GM23248 (cell line): ENCODE results near the gene NT5DC3. TPM values are rescaled to one million over a fixed set of nuclear protein-coding genes. Genes with fewer than 3 reads are reported as not detected.
"Not testable (repeated sequence)": the region's sequence is repeated elsewhere in the genome, so short reads cannot be mapped to it uniquely, and the experiment has no call there.

Experiments used
- DNase-seq: peaks from one replicate; pipeline ENCODE4 v3.0.0-alpha.2; 2015
- H2AFZ ChIP-seq: fragments of 200-600 bp; sonication (generic); 2 replicates; pipeline ENCODE4 v1.6.1; 2016; ENCODE audit warnings: antibody characterized with exemption
- H3F3A ChIP-seq: fragments of 200-600 bp; sonication (generic); 2 replicates; pipeline ENCODE4 v1.6.1; 2016; ENCODE audit warnings: mild to moderate bottlenecking, antibody characterized with exemption, mixed run types; ENCODE audit not compliant: insufficient read depth
- H3K27ac ChIP-seq: fragments of 200-600 bp; sonication (generic); 2 replicates; pipeline ENCODE4 v1.5.1; 2016; ENCODE audit warnings: mild to moderate bottlenecking
- H3K27me3 ChIP-seq: fragments of 200-600 bp; sonication (generic); replicated peaks from 2 replicates; pipeline ENCODE4 v1.6.1; 2016; ENCODE audit warnings: mild to moderate bottlenecking; ENCODE audit not compliant: insufficient read depth
- H3K36me3 ChIP-seq: fragments of 200-600 bp; sonication (generic); 2 replicates; pipeline ENCODE4 v1.6.1; 2016; ENCODE audit warnings: low read depth, mild to moderate bottlenecking
- H3K4me1 ChIP-seq: fragments of 200-600 bp; sonication (generic); 2 replicates; pipeline ENCODE4 v1.6.1; 2016; ENCODE audit warnings: mild to moderate bottlenecking; ENCODE audit not compliant: insufficient read depth
- H3K4me2 ChIP-seq: fragments of 200-600 bp; sonication (generic); one replicate; pipeline ENCODE4 v1.6.1; 2016; ENCODE audit warnings: mild to moderate bottlenecking; ENCODE audit not compliant: unreplicated experiment
- H3K4me3 ChIP-seq: fragments of 200-600 bp; sonication (generic); 2 replicates; pipeline ENCODE4 v1.5.1; 2016; ENCODE audit warnings: mild to moderate bottlenecking
- H3K79me2 ChIP-seq: fragments of 200-600 bp; sonication (generic); 2 replicates; pipeline ENCODE4 v1.6.1; 2016; ENCODE audit warnings: mild to moderate bottlenecking; ENCODE audit not compliant: insufficient read depth
- H3K9ac ChIP-seq: fragments of 200-600 bp; sonication (generic); 2 replicates; pipeline ENCODE4 v1.6.1; 2016; ENCODE audit warnings: mild to moderate bottlenecking
- H3K9me2 ChIP-seq: fragments of 200-600 bp; sonication (generic); 2 replicates; pipeline ENCODE4 v1.6.1; 2016; ENCODE audit warnings: mixed run types, mild to moderate bottlenecking, moderate library complexity; ENCODE audit not compliant: insufficient read depth
- H3K9me3 ChIP-seq: fragments of 200-600 bp; sonication (generic); one replicate; pipeline ENCODE4 v1.6.1; 2017; ENCODE audit warnings: low read depth
- H4K20me1 ChIP-seq: fragments of 200-600 bp; sonication (generic); 2 replicates; pipeline ENCODE4 v1.6.0; 2016; ENCODE audit not compliant: insufficient read depth
- EZH2 ChIP-seq: fragments of 200-600 bp; sonication (generic); IDR thresholded peaks from 2 replicates; pipeline ENCODE4 v1.6.1; 2018; ENCODE audit warnings: antibody characterized with exemption, mild to moderate bottlenecking; ENCODE audit not compliant: insufficient read depth, poor library complexity, severe bottlenecking
- EZH2phosphoT487 ChIP-seq: fragments of 200-600 bp; sonication (generic); IDR thresholded peaks from 2 replicates; pipeline ENCODE4 v1.6.1; 2018; ENCODE audit warnings: antibody characterized with exemption, moderate library complexity, mild to moderate bottlenecking, low read depth; ENCODE audit not compliant: insufficient read depth
- WGBS, 2 experiments: methylation state at CpG; one replicate each; pipeline ENCODE4 v1.1.6; 2015 to 2017; ENCODE audit warnings: low lambda C conversion rate in 2 of 2, low coverage in 1 of 2; ENCODE audit errors: missing lambda C conversion rate in 2 of 2; 5-methylcytosine and 5-hydroxymethylcytosine counted together
- in situ Hi-C: fragments of 300-500 bp; cut with MboI; formaldehyde crosslinking; loops from 2 replicates; pipeline ENCODE4 v1.15.0; 2020
- polyA plus RNA-seq: library from polyadenylated mRNA; unstranded; fragments of >200 nt; fragmentation: Nextera tagmentation; extraction: Ambion mirVana; gene quantifications from 2 replicates; pipeline ENCODE4 v1.2.1, GENCODE V29; 2016
- total RNA-seq: library from RNA; depleted of rRNA; stranded (reverse); fragments of >200 nt; shearing (Covaris generic); gene quantifications from 2 replicates; pipeline ENCODE4 v1.2.3, GENCODE V29; 2014

NT5DC3 gene
- total and polyA plus RNA-seq, 2 experiments from 2014 or later, result 3.4 to 5.2 TPM

DNA sequence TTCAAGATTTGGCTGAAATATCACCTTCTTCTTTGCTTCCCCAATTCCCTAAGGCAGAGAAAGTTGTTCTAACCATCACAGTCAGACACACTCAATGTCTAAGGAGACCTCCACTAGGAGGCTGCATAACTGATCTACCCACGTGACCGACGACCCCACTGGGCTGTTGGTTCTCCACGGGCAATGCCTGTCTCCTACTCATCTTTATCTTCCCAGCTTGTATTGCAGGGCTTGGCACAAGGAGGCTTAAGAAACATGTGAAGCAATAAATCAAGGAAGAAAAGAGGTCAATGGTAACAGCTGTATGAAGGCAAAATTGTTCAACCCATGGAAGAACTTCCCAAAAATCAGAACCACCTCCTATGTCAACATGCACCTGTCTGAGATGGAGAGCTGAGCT lies 27.1 kb downstream of the NT5DC3 start:
- in situ Hi-C loops, result no loop called here
- Histone ChIP-seq H3K4me3 (no peak overlapping the region), H3K4me1 (no peaks in the 10 kb centered on the region), H3K9me3 (no peaks in the 10 kb centered on the region), H3K4me2 (no peak overlapping the region), H3K9ac (no peak overlapping the region), H3K79me2 (peaks cover 34% of the 10 kb centered on the region; the same call in 1 of the 2 replicates), H3K27ac (no peak overlapping the region), H2AFZ (no peak overlapping the region), H3F3A (no peaks in the 10 kb centered on the region), H3K36me3 (no peaks in the 10 kb centered on the region), H3K9me2 (no peaks in the 10 kb centered on the region), H3K27me3 (no peaks in the 10 kb centered on the region), H4K20me1 (no peaks in the 10 kb centered on the region)
- WGBS, 2 experiments, result 62 to 68% methylated on average over 4 of the region's 4 CpGs
- TF ChIP-seq EZH2 (no peak), EZH2phosphoT487 (no peak)
- DNase-seq, result no peak

DNA sequence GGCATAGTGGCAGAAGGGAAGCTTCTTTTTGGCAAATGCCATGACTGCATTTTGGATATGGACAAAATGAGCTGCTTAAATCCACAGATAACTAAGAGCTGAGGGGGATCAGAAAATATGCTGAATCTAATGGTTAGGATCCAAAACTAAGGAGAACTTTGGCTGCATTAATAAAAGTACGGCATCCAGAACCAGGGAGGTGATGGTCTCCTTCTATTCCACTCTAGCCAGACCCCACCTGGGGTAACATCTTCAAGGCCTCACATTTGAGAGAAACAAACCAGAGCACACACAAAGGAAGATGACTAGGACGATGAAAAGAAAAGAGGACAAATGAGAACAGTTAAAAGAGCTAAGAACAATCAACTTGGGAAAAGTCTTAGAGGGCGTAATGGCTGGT lies 27.6 kb downstream of the NT5DC3 start:
- H2AFZ ChIP-seq, result no peak overlapping the region
- H3K9ac ChIP-seq, result no peak overlapping the region
- no peaks in the 10 kb centered on the region for H3K4me1 ChIP-seq
- H3K9me2 ChIP-seq, result no peaks in the 10 kb centered on the region
- H3K4me3 ChIP-seq, result no peak overlapping the region
- H3K9me3 ChIP-seq, result no peaks in the 10 kb centered on the region
- H3K36me3 ChIP-seq, result no peaks in the 10 kb centered on the region
- no peaks in the 10 kb centered on the region for H3K27me3 ChIP-seq
- 96 to 99% methylated on average over 3 of the region's 3 CpGs for WGBS, 2 experiments
- TF ChIP-seq EZH2 (no peak), EZH2phosphoT487 (no peak)
- in situ Hi-C loops, result no loop called here
- H3K27ac ChIP-seq, result no peak overlapping the region
- peaks cover 32% of the 10 kb centered on the region; the same call in 1 of the 2 replicates for H3K79me2 ChIP-seq
- H3F3A ChIP-seq, result no peaks in the 10 kb centered on the region
- H4K20me1 ChIP-seq, result no peaks in the 10 kb centered on the region
- no peak overlapping the region for H3K4me2 ChIP-seq
- no peak for DNase-seq

DNA sequence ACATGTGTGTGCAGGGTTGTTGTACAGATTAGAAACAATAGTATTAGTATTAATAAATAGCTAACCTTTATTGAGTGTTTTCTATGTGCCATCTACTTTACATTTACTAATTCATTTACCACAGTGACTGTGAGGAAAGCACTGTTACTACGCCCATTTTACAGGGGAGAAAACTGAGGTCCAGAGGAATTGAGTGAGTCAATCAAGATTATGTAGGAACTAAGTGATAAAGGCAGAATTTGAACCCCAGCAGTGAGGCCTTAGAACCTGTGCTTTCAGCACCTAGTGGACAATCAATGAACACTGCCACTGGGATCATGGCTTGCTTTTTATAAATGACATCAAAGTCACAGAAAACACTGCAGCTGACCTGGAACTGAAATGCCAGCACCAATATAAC lies 28.2 kb downstream of the NT5DC3 start:
- Histone ChIP-seq H3K79me2 (peaks cover 26% of the 10 kb centered on the region; the same call in 1 of the 2 replicates), H3K4me2 (no peak overlapping the region), H2AFZ (no peak overlapping the region), H3K27me3 (no peaks in the 10 kb centered on the region), H3K9me3 (no peaks in the 10 kb centered on the region), H3K9me2 (no peaks in the 10 kb centered on the region), H3K4me1 (no peaks in the 10 kb centered on the region), H3K4me3 (no peak overlapping the region), H3K27ac (no peak overlapping the region), H3K9ac (no peak overlapping the region), H3F3A (no peaks in the 10 kb centered on the region), H4K20me1 (no peaks in the 10 kb centered on the region), H3K36me3 (no peaks in the 10 kb centered on the region)
- in situ Hi-C loops, result no loop called here
- DNase-seq, result no peak
- no peak for TF ChIP-seq EZH2
- TF ChIP-seq EZH2phosphoT487, result no peak
- WGBS, 2 experiments, result 95 to 100% methylated on average over 1 of the region's 1 CpG

DNA sequence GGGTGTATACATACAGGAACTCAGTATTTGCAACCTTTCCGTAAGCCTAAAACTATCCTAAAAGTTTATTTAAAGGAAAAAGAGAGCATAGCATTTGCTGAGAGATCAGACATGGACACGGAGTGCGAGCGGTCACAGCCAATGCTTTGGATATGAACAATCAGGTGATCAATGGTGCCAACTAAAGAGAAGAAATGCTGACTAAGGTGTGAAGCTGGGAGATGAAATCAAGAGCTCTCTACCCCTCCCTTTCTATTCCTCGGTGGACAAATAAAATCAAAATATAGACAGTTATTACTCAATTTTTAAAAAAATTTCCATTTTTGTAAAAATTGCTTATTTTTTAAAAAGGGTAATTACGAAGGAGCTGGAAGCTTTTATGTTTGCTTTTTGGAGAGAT lies 29.2 kb downstream of the NT5DC3 start:
- H2AFZ ChIP-seq, result no peak overlapping the region
- H3K27me3 ChIP-seq, result no peaks in the 10 kb centered on the region
- H3F3A ChIP-seq, result no peaks in the 10 kb centered on the region
- TF ChIP-seq EZH2, result no peak
- no peak for TF ChIP-seq EZH2phosphoT487
- DNase-seq, result no peak
- H4K20me1 ChIP-seq, result no peaks in the 10 kb centered on the region
- WGBS, 2 experiments, result 87 to 89% methylated on average over 6 of the region's 6 CpGs
- H3K9me3 ChIP-seq, result no peaks in the 10 kb centered on the region
- no peak overlapping the region for H3K27ac ChIP-seq
- H3K4me1 ChIP-seq, result no peaks in the 10 kb centered on the region
- H3K4me3 ChIP-seq, result no peak overlapping the region
- H3K9ac ChIP-seq, result no peak overlapping the region
- no peak overlapping the region for H3K4me2 ChIP-seq
- no peaks in the 10 kb centered on the region for H3K9me2 ChIP-seq
- in situ Hi-C loops, result no loop called here
- no peaks in the 10 kb centered on the region for H3K36me3 ChIP-seq
- H3K79me2 ChIP-seq, result peaks cover 20% of the 10 kb centered on the region; the same call in 1 of the 2 replicates

DNA sequence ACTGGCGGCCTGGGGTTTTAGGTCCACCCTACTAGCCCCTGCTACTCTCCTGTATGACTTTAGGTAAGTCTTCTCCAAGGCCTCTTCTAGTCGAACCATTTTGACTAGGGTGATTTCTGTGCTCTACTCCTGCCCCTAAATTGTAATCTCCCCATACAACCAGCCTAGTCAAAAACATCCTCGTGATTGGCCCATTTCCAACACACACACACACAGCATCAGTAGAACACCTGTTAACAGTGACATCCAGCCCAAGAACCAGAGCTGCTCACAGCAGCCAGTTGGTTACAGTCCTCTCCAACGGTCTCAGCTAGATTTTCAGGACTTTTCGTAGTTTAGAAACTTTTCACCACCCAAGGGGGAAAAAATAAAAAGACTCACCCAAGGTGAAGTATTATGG lies 30.9 kb downstream of the NT5DC3 start:
- DNase-seq, result no peak
- no peaks in the 10 kb centered on the region for H4K20me1 ChIP-seq
- no peak overlapping the region for H3K4me3 ChIP-seq
- in situ Hi-C loops, result no loop called here
- TF ChIP-seq EZH2phosphoT487, result no peak
- TF ChIP-seq EZH2, result no peak
- 77% methylated on average over 5 of the region's 5 CpGs for WGBS, 2 experiments
- H3K27me3 ChIP-seq, result no peaks in the 10 kb centered on the region
- no peaks in the 10 kb centered on the region for H3K9me3 ChIP-seq
- H3F3A ChIP-seq, result peaks cover 15% of the 10 kb centered on the region
- no peak overlapping the region for H3K27ac ChIP-seq
- peaks cover 6% of the 10 kb centered on the region; the same call in 1 of the 2 replicates for H3K79me2 ChIP-seq
- peaks cover 13% of the 10 kb centered on the region for H3K4me1 ChIP-seq
- no peak overlapping the region for H2AFZ ChIP-seq
- H3K9ac ChIP-seq, result no peak overlapping the region
- H3K4me2 ChIP-seq, result no peak overlapping the region
- H3K9me2 ChIP-seq, result no peaks in the 10 kb centered on the region
- no peaks in the 10 kb centered on the region for H3K36me3 ChIP-seq

DNA sequence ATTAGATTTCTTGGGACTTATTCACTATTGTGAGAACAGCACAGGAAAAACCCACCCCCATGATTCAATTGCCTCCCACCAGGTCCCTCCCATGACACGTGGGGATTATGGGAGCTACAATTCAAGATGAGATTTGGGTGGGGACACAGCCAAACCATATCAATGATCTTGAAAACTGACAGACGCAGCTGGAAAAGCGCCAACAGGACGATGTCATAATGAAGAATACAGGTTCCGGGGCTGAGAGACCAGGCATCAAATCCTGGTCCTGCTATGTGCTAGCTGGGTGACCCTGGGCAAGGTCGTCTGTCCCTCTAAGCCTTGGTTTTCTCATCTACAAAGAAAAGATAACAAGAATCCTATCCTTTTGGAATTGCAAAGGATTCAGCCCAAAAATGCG lies 31.4 kb downstream of the NT5DC3 start:
- H3K4me3 ChIP-seq, H3K27ac ChIP-seq, in situ Hi-C loops, H3K79me2 ChIP-seq, H3K9me3 ChIP-seq, H3K9ac ChIP-seq, H2AFZ ChIP-seq, H3K4me2 ChIP-seq, DNase-seq, H3K9me2 ChIP-seq, H4K20me1 ChIP-seq, H3K36me3 ChIP-seq, H3K27me3 ChIP-seq: not testable (repeated sequence)
- H3K4me1 ChIP-seq, result peaks cover 18% of the 10 kb centered on the region
- peaks cover 18% of the 10 kb centered on the region for H3F3A ChIP-seq
- 80 to 87% methylated on average over 7 of the region's 7 CpGs for WGBS, 2 experiments
